ENCODE measurements around the gene CD68.

- TF ChIP-seq POLR2A (IDR thresholded peaks at IDR 0.05) = no peak
- TF ChIP-seq CTCF (IDR thresholded peaks at IDR 0.05) = no peak
Observed at GRCh38 chr17:7558544-7559319, 20.7 kb upstream of the CD68 start, which contains the start of gene TNFSF13.
